Measurements from ENCODE around the gene DDHD1.

- TF ChIP-seq, protein P1, sequence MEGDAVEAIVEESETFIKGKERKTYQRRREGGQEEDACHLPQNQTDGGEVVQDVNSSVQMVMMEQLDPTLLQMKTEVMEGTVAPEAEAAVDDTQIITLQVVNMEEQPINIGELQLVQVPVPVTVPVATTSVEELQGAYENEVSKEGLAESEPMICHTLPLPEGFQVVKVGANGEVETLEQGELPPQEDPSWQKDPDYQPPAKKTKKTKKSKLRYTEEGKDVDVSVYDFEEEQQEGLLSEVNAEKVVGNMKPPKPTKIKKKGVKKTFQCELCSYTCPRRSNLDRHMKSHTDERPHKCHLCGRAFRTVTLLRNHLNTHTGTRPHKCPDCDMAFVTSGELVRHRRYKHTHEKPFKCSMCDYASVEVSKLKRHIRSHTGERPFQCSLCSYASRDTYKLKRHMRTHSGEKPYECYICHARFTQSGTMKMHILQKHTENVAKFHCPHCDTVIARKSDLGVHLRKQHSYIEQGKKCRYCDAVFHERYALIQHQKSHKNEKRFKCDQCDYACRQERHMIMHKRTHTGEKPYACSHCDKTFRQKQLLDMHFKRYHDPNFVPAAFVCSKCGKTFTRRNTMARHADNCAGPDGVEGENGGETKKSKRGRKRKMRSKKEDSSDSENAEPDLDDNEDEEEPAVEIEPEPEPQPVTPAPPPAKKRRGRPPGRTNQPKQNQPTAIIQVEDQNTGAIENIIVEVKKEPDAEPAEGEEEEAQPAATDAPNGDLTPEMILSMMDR (IDR thresholded peaks at IDR 0.05), result no peak
- TF ChIP-seq POLR2A (IDR thresholded peaks at IDR 0.05) (no peak), POLR2AphosphoS5 (IDR thresholded peaks at IDR 0.05) (no peak)
These were observed 43.0 kb downstream of the DDHD1 start for GRCh38 chr14:53110096-53110495.

All from prostate gland (tissue), 2 donors.